ENCODE measurements around the gene CASTOR1. TPM values are rescaled to one million over a fixed set of nuclear protein-coding genes. Genes with fewer than 3 reads are reported as not detected.

The CASTOR1 gene
- total RNA-seq, 1 donor = 5.8 TPM

GRCh38 chr22:30240541-30241417, 48.5 kb downstream of the CASTOR1 start:
- H4K20me1 ChIP-seq (ENCODE audit: insufficient read depth, low read length) = peaks cover 14% of the 10 kb centered on the region
- TF ChIP-seq CTCF (IDR thresholded peaks at IDR 0.05; ENCODE audit: extremely low read depth, low read depth, low read length) = no peak
- no peaks in the 10 kb centered on the region for H3K9me3 ChIP-seq (ENCODE audit: low read depth, low read length)
- peak; percentile 91 for DNase-seq (ENCODE audit: insufficient read length, low spot score, missing footprints)
- peaks cover 33% of the 10 kb centered on the region for H3K79me2 ChIP-seq (ENCODE audit: insufficient read depth, low read length)
- H3K4me1 ChIP-seq (ENCODE audit: insufficient read depth, low read length) = peaks cover 56% of the 10 kb centered on the region
- no peak overlapping the region for H2AFZ ChIP-seq (ENCODE audit: low read length)
- peak overlapping the region; percentile 10 for H3K4me2 ChIP-seq (ENCODE audit: insufficient read depth, low read length)
- H3K36me3 ChIP-seq (ENCODE audit: insufficient read depth, low read length) = peaks cover 42% of the 10 kb centered on the region
- no peaks in the 10 kb centered on the region for H3K27me3 ChIP-seq (ENCODE audit: insufficient read depth, low read length)
- H3K27ac ChIP-seq (ENCODE audit: low read depth, low read length) = peak overlapping the region; percentile 96
- no peak overlapping the region for H3K4me3 ChIP-seq (ENCODE audit: insufficient read depth, low read length)

- no peaks in the 10 kb centered on the region for H3K27me3 ChIP-seq (ENCODE audit: insufficient read depth, low read length)
- no peak for TF ChIP-seq CTCF (IDR thresholded peaks at IDR 0.05; ENCODE audit: extremely low read depth, low read depth, low read length)
- peaks cover 14% of the 10 kb centered on the region for H4K20me1 ChIP-seq (ENCODE audit: insufficient read depth, low read length)
- H3K4me2 ChIP-seq (ENCODE audit: insufficient read depth, low read length) = no peak overlapping the region
- H3K9me3 ChIP-seq (ENCODE audit: low read depth, low read length) = no peaks in the 10 kb centered on the region
- no peak overlapping the region for H2AFZ ChIP-seq (ENCODE audit: low read length)
- no peak overlapping the region for H3K4me3 ChIP-seq (ENCODE audit: insufficient read depth, low read length)
- peak overlapping the region; percentile 96 for H3K27ac ChIP-seq (ENCODE audit: low read depth, low read length)
- H3K4me1 ChIP-seq (ENCODE audit: insufficient read depth, low read length) = peaks cover 55% of the 10 kb centered on the region
- peaks cover 23% of the 10 kb centered on the region for H3K79me2 ChIP-seq (ENCODE audit: insufficient read depth, low read length)
- H3K36me3 ChIP-seq (ENCODE audit: insufficient read depth, low read length) = peaks cover 38% of the 10 kb centered on the region
- peak; percentile 76 for DNase-seq (ENCODE audit: insufficient read length, low spot score, missing footprints)
These were observed 49.6 kb downstream of the CASTOR1 start for GRCh38 chr22:30239488-30240405.

- Histone ChIP-seq H3K4me3 (ENCODE audit: insufficient read depth, low read length) (no peak overlapping the region), H3K4me2 (ENCODE audit: insufficient read depth, low read length) (no peak overlapping the region), H3K79me2 (ENCODE audit: insufficient read depth, low read length) (peaks cover 14% of the 10 kb centered on the region), H3K9me3 (ENCODE audit: low read depth, low read length) (no peaks in the 10 kb centered on the region), H4K20me1 (ENCODE audit: insufficient read depth, low read length) (peaks cover 13% of the 10 kb centered on the region), H2AFZ (ENCODE audit: low read length) (no peak overlapping the region), H3K4me1 (ENCODE audit: insufficient read depth, low read length) (peaks cover 49% of the 10 kb centered on the region), H3K27ac (ENCODE audit: low read depth, low read length) (peak overlapping the region; percentile 93), H3K27me3 (ENCODE audit: insufficient read depth, low read length) (no peaks in the 10 kb centered on the region), H3K36me3 (ENCODE audit: insufficient read depth, low read length) (peaks cover 29% of the 10 kb centered on the region)
- TF ChIP-seq CTCF (IDR thresholded peaks at IDR 0.05; ENCODE audit: extremely low read depth, low read depth, low read length) = no peak
- peak; percentile 86 for DNase-seq (ENCODE audit: insufficient read length, low spot score, missing footprints)
These were observed 50.4 kb downstream of the CASTOR1 start for GRCh38 chr22:30238661-30239487.
